GF-D8 (cell line): ENCODE measurements around the gene TPD52L2.
"Not testable (repeated sequence)": the region's sequence is repeated elsewhere in the genome, so short reads cannot be mapped to it uniquely, and the experiment has no call there.

ENCODE experiments used
- DNase-seq: peaks from one replicate; lab custom pipeline; 2025; lab: John Stamatoyannopoulos, UW

The TPD52L2 gene

GRCh38 chr20:63895952-63896263 lies 30.8 kb downstream of the TPD52L2 start:
- peak; percentile 62 for DNase-seq

- peak; percentile 62 for DNase-seq
Observed at GRCh38 chr20:63896264-63897105, 31.4 kb downstream of the TPD52L2 start.

GRCh38 chr20:63897978-63898561 lies 33.0 kb downstream of the TPD52L2 start:
- DNase-seq, result no peak

DNA sequence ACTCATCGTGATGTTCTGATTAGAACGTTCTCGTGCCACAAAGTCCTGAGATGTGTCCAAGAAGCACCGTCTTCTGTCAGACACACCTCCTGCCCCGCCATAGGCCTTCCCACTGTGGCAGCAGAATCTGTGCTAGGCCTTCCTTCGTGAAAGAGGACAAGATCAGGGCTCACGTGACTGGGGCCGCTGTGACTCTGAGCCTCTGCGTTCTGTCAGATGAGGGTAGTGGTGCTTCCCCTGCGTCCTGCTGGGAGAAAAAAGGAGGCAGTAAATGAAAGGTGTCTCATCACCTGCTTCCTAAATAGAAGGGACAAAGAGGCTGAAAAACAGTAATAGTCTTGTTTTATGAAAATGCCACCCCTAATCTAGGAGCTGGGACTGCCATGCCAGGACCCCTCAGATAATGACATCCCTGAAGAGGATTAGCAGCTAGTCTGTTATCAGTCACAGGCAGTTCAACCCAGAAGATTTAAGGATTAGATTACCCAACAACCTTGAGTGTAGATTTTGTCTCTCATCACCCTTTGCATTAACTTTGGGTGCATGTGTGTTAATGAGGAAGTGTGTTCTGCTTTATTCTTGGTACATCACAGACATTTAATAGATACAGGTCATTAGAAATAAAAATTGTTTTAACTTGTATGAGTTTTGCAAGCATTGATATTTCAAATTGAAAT lies 34.0 kb downstream of the TPD52L2 start:
- DNase-seq, result peak; percentile 80

GRCh38 chr20:63900413-63900812 lies 35.3 kb downstream of the TPD52L2 start:
- DNase-seq, result peak; percentile 73

DNA sequence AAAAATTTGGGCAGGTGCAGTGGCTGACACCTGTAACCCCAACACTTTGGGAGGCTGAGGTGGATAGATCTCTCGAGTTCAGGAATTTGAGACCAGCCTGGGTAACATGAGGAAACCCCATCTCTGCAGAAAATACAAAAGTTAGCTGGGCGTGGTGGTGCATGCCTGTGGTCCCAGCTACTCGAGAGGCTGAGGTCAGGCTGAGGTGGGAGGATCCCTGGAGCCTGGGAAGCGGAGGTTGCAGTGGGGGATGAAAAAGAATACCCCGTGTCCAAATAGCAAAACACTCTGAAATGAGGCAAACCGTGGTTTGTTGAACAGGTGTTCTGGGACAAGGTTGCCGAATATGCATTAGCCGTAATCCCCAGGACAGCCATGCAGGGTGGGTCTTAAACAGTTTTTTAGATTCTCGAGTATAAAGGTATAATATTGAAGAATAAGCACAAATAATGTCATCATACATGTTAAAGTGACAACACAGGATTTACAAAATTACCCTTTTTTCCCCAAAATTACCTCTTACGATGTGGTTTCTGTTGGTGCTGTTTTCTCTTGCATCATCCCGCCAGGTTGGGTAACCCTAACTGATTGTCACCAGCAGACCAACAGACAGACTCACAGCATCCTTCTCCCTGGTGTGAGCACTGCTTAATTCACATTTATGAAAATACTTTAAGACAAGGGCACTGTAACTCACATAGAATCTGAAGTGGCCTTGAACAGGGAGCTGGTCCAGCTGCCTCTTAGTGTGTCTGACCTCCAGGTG lies 38.9 kb downstream of the TPD52L2 start:
- DNase-seq, result peak; percentile 68

- DNase-seq, result no peak
Observed at GRCh38 chr20:63908008-63908682, 43.1 kb downstream of the TPD52L2 start.

DNA sequence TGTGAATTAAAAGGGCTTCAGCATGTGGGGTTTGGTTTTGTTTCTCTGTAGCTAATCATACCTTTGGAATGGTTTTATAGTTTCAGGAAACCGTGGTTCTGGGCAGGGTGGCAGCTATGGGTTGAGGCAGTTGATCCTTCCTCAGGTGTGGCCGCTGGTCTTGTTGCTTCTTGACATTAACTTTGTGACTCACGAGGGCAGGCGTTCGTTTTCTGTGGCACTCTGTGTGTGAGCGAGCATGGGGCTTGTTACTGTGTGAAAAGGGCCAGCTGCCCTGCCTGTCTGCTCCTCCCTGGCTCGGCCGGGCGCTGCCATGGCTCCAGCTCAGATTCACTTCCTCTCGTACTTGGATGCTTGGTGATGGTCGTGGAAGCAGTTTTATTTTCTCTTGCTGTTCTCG lies 46.1 kb downstream of the TPD52L2 start:
- no peak for DNase-seq

- no peak for DNase-seq
Observed at GRCh38 chr20:63913768-63914167, 48.7 kb downstream of the TPD52L2 start.

DNA sequence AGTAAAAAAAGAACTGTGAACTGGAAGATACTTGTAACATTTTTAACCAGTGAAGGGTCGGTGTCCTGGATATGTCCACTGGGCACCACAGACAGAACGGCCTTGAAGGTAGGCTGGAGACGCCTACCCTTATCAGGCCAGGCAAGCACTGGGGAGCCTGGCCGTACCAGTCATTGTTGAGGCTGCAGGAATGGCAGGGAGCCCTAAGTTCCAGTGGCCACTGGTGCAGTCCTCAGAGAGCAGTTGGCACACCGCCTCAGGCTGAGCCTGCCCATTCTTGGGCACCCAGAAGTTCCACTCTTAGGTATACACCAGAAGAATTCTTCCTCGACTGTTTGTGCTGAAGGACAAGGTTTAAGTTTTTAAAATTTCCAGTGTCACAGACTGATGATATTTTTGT lies 50.4 kb downstream of the TPD52L2 start:
- no peak for DNase-seq

GRCh38 chr20:63916371-63916939 lies 51.4 kb downstream of the TPD52L2 start:
- peak; percentile 58 for DNase-seq

GRCh38 chr20:63917811-63918210 lies 52.7 kb downstream of the TPD52L2 start:
- no peak for DNase-seq

- no peak for DNase-seq
Observed at GRCh38 chr20:63919130-63919529, 54.1 kb downstream of the TPD52L2 start.

- DNase-seq, result no peak
Observed at GRCh38 chr20:63920226-63920625, 55.2 kb downstream of the TPD52L2 start.

DNA sequence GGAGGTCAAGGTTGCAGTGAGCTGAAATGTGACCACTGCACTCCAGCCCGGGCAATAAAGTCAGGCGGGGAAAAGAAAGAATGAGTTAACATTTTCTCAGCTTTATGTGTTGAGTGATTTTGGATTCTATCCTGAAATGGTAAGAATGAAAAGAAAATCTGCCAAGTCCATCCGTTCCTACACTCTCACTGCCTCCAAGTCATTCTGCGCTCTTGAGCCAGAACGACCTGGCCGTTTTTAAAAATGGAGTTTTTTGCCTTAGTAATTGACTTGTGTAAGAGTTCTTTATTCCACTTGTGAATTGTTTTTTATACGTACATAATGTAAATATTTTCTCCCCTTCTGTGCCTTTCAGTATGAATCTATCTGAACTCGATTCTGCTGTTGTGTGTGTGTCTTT lies 58.6 kb downstream of the TPD52L2 start:
- no peak for DNase-seq

- DNase-seq, result no peak
Observed at GRCh38 chr20:63924241-63924640, 59.2 kb downstream of the TPD52L2 start.

DNA sequence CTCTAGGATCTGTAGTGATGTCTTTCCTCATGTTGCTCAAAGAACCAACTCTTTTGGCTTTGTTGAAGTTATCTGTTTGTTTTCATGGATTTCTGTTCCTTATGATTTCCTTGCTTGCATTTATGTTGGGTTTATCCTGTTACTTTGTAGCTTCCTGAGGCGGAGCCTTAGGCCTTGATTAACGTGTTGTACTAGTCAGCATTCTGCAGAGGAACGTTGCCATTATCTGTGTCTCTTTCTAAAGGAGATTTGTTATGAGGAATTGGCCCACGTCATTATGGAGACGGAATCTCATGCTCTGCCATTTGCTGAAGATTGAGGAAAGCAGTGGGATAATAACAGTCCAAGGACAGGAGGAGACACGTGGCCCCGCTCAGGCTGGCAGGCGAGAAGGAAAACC lies 61.2 kb downstream of the TPD52L2 start:
- no peak for DNase-seq

DNA sequence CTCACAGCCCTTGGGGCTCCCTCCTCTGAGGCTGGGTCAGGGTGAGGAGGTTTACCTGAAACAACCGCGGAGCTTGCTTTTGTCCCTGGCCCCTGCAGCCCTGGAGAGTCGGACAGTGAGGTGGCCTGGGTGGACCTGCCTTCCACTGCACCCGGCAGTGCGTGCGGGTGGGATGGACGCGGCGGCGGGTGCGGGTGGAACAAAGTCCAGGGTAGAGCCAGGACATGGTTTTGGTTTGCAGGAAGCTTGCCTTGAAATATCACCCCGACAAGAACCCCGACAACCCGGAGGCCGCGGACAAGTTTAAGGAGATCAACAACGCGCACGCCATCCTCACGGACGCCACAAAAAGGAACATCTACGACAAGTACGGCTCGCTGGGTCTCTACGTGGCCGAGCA lies 64.0 kb downstream of the TPD52L2 start:
- no peak for DNase-seq

- DNase-seq, result not testable (repeated sequence)
Observed at GRCh38 chr20:63929473-63929883, 64.4 kb downstream of the TPD52L2 start.

DNA sequence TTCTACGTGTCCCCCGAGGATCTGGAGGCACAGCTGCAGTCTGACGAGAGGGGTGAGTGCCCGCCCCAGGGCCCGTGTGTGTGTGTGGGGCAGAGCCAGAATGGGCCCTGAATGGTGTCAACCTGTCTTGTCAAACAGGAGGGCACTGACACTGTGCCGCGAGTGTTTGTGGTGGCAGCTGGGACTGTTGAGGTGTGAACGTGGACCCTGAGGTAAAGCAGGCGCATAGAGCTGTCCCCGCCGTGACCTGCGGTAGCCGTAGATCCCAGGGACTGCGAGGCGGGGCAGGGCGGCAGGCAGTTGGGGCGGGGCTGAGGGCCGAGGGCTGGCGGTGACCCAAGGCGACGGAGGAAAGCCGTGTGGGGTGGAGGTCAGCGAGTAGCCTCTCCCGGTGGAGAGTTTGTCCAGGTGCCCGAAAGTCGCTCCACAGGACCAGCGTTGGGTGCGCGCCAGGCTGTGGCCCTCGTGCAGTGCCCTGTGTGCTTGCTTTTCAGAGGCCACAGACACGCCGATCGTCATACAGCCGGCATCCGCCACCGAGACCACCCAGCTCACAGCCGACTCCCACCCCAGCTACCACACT lies 66.0 kb downstream of the TPD52L2 start:
- DNase-seq, result no peak

DNA sequence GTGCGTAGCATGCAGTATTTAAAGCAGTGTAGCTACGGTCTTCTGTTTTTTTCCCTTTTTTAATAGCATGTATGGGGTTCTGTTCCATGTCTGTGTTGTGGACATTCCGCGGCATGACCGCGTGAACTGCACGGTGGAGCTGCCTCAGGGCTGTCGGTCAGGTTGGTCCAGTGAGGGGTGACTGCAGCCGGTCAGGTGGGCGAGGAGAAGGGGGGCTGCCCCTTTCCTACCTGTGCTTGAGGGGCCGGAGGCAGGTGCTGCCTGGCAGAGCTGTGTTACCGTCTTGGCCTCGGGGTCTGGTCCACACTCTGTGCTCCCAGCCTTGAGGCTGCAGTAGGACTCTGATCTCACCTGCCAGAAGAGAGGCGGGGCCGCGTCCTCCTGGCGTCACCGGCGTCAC lies 66.7 kb downstream of the TPD52L2 start:
- DNase-seq, result no peak
